ENCODE measurements around the gene HNRNPH1. TPM values are rescaled to one million over a fixed set of nuclear protein-coding genes. Genes with fewer than 3 reads are reported as not detected.

The HNRNPH1 gene
- total and polyA plus RNA-seq, 2 of the 13 experiments (the other 11 are each of a cell fraction or from before 2014, with no cell fraction given): 382 to 1,064 TPM

DNA sequence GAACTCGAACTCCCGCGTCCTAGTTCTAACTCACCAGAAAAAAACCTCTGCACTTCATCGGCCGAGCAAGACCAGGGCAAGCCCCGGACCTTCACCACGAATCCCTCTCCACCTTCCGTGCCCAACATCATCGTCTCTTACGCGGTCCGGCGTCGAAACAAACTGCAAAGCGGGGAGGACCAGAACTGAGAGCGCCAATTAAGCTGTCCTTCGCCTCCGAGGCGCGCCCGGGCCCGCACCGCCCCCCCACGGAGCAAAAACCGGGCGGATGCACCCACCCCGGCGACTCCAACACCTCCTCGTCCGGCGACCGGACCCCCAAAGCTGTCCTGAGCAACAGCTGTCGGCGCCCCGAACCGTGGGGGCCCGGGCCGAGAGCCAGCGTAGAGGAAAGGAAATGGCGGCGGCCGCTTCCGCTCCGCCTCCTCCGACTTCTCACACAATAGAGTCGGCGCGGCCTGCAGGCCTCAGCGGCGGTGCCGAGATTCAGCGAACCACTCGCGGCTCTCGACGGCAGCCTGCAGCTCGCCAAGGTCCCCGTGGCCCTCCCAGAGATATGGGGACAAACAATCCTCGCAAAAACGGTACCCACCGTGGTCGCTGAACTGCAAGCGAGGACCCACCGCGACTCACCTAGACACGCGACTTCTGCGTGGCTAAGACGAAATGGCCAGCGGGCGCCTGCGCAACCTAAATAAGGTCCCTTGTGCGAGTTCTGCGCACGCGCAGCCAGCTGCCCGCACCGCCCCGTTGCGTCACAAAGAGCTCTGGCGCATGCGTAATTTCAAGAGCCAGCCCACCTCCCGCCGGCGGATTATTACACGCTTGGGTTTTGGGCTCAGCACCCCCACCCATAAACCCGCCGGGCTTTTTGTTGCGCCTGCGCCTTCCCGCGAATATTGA, at the start of gene HNRNPH1 (continued):
- TF ChIP-seq, protein P1, sequence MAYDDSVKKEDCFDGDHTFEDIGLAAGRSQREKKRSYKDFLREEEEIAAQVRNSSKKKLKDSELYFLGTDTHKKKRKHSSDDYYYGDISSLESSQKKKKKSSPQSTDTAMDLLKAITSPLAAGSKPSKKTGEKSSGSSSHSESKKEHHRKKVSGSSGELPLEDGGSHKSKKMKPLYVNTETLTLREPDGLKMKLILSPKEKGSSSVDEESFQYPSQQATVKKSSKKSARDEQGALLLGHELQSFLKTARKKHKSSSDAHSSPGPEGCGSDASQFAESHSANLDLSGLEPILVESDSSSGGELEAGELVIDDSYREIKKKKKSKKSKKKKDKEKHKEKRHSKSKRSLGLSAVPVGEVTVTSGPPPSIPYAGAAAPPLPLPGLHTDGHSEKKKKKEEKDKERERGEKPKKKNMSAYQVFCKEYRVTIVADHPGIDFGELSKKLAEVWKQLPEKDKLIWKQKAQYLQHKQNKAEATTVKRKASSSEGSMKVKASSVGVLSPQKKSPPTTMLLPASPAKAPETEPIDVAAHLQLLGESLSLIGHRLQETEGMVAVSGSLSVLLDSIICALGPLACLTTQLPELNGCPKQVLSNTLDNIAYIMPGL (CRISPR knock-in tag; IDR thresholded peaks at IDR 0.05; ENCODE audit: borderline replicate concordance in 1 of 2, low read depth in 1 of 2): peak; percentile 73 to 87
- TF ChIP-seq ZNF790 (CRISPR knock-in tag; IDR thresholded peaks at IDR 0.05; ENCODE audit: borderline replicate concordance) (no peak), FIP1L1 (IDR thresholded peaks at IDR 0.05; ENCODE audit: borderline replicate concordance, insufficient read depth, low read depth, low read length) (no peak), CEBPB (IDR thresholded peaks at IDR 0.05; ENCODE audit: borderline replicate concordance, low read depth, low read length) (peak; percentile 98), SRY (CRISPR knock-in tag; IDR thresholded peaks at IDR 0.05) (peak; percentile 77), THAP7 (CRISPR knock-in tag; IDR thresholded peaks at IDR 0.05) (0 out of 2 replicates have a peak, but pooled peaks have one; percentile 13), MEIS1 (CRISPR knock-in tag; IDR thresholded peaks at IDR 0.05; ENCODE audit: borderline replicate concordance) (no peak; the same call in 1 of the 2 replicates), ZEB1 (IDR thresholded peaks at IDR 0.05; ENCODE audit: insufficient replicate concordance, low read depth) (no peak), YEATS4 (CRISPR knock-in tag; IDR thresholded peaks at IDR 0.05; ENCODE audit: borderline replicate concordance) (peak; percentile 92), GRHL1 (CRISPR knock-in tag; conservative IDR thresholded peaks at IDR 0.05) (no peak), ZMYM2 (CRISPR knock-in tag; IDR thresholded peaks at IDR 0.05) (0 out of 2 replicates have a peak, but pooled peaks have one; percentile 24), RNF2 (conservative IDR thresholded peaks at IDR 0.05; ENCODE audit: low read depth) (no peak), ZNF777 (CRISPR knock-in tag; IDR thresholded peaks at IDR 0.05) (no peak), ZNF143 (CRISPR knock-in tag; IDR thresholded peaks at IDR 0.05) (no peak), ARNTL (CRISPR knock-in tag; IDR thresholded peaks at IDR 0.05) (peak; percentile 38; the same call in 1 of the 2 replicates), ZNF709 (CRISPR knock-in tag; IDR thresholded peaks at IDR 0.05) (no peak; the same call in none of the 2 replicates), ZFP62 (CRISPR knock-in tag; IDR thresholded peaks at IDR 0.05) (no peak), ZNF589 (CRISPR knock-in tag; conservative IDR thresholded peaks at IDR 0.05) (peak; percentile 31; the same call in 1 of the 2 replicates), CENPX (CRISPR knock-in tag; IDR thresholded peaks at IDR 0.05) (no peak), ZNF230 (CRISPR knock-in tag; IDR thresholded peaks at IDR 0.05) (0 out of 2 replicates have a peak, but pooled peaks have one; percentile 29), ZNF570 (CRISPR knock-in tag; IDR thresholded peaks at IDR 0.05; ENCODE audit: borderline replicate concordance) (no peak; the same call in 1 of the 2 replicates), ZNF780A (CRISPR knock-in tag; IDR thresholded peaks at IDR 0.05) (peak; percentile 84; the same call in 1 of the 2 replicates)
- TF ChIP-seq, protein P2, sequence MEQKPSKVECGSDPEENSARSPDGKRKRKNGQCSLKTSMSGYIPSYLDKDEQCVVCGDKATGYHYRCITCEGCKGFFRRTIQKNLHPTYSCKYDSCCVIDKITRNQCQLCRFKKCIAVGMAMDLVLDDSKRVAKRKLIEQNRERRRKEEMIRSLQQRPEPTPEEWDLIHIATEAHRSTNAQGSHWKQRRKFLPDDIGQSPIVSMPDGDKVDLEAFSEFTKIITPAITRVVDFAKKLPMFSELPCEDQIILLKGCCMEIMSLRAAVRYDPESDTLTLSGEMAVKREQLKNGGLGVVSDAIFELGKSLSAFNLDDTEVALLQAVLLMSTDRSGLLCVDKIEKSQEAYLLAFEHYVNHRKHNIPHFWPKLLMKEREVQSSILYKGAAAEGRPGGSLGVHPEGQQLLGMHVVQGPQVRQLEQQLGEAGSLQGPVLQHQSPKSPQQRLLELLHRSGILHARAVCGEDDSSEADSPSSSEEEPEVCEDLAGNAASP (CRISPR knock-in tag; IDR thresholded peaks at IDR 0.05; ENCODE audit: borderline replicate concordance): peak; percentile 57; the same call in 1 of the 2 replicates

Measured in HepG2 (cell line).